Neuronal stem cell (in vitro differentiated cells): ENCODE results near the gene SUPT4H1.
"Not testable (repeated sequence)": the region's sequence is repeated elsewhere in the genome, so short reads cannot be mapped to it uniquely, and the experiment has no call there.

Source experiments
- DNase-seq: peaks from one replicate; pipeline ENCODE4 v3.0.0-alpha.2; 2013; ENCODE audit warnings: low spot score
- H2AFZ ChIP-seq: one replicate; pipeline ENCODE4 v1.6.1; 2013; ENCODE audit warnings: mild to moderate bottlenecking, low read length, inconsistent platforms
- H2AK5ac ChIP-seq: 2 replicates; pipeline ENCODE4 v1.6.1; 2013; ENCODE audit warnings: low read depth, mild to moderate bottlenecking, inconsistent platforms, low read length, moderate library complexity, mixed read lengths
- H2BK120ac ChIP-seq: 2 replicates; pipeline ENCODE4 v1.6.1; 2013; ENCODE audit warnings: low read depth, mild to moderate bottlenecking, inconsistent platforms, low read length, moderate library complexity, mixed read lengths
- H2BK12ac ChIP-seq: one replicate; pipeline ENCODE4 v1.6.1; 2013; ENCODE audit warnings: low read length, inconsistent platforms
- H2BK15ac ChIP-seq: 2 replicates; pipeline ENCODE4 v1.6.1; 2013; ENCODE audit warnings: mild to moderate bottlenecking, low read length, inconsistent platforms, mixed read lengths
- H2BK5ac ChIP-seq: one replicate; pipeline ENCODE4 v1.6.1; 2013; ENCODE audit warnings: inconsistent platforms, mild to moderate bottlenecking, low read length, moderate library complexity
- H3K14ac ChIP-seq: one replicate; pipeline ENCODE4 v1.6.1; 2013; ENCODE audit warnings: low read length, inconsistent platforms
- H3K18ac ChIP-seq: 2 replicates; pipeline ENCODE4 v1.6.1; 2013; ENCODE audit warnings: low read length, inconsistent platforms
- H3K23ac ChIP-seq: 2 replicates; pipeline ENCODE4 v1.6.1; 2013; ENCODE audit warnings: low read depth, mild to moderate bottlenecking, mixed read lengths, low read length, inconsistent platforms; ENCODE audit not compliant: poor library complexity
- H3K27ac ChIP-seq: replicated peaks from 3 replicates; pipeline ENCODE4 v1.5.1; 2013; ENCODE audit warnings: low read length, inconsistent platforms
- H3K27me3 ChIP-seq, 3 experiments: 2 replicates each; pipeline ENCODE4 v1.6.1; 2013; ENCODE audit warnings: low read length in 3 of 3, mild to moderate bottlenecking in 2 of 3, inconsistent platforms in 1 of 3, low read depth in 1 of 3, mixed read lengths in 1 of 3, moderate library complexity in 1 of 3; ENCODE audit not compliant: control insufficient read depth in 3 of 3, insufficient read depth in 3 of 3
- H3K36me3 ChIP-seq, 2 donors: replicated peaks in 1 of 2; 2 replicates each; pipeline ENCODE4 v1.6.1; 2013; ENCODE audit warnings: low read length in 2 of 2; ENCODE audit not compliant: control insufficient read depth in 2 of 2, insufficient read depth in 2 of 2
- H3K4ac ChIP-seq: 2 replicates; pipeline ENCODE4 v1.6.1; 2013; ENCODE audit warnings: inconsistent platforms, mild to moderate bottlenecking, low read length, moderate library complexity
- H3K4me1 ChIP-seq, 2 donors: 1 replicate in 1 of 2; 2 replicates in 1 of 2; pipeline ENCODE4 v1.6.1; 2013; ENCODE audit warnings: low read length in 2 of 2, low read depth in 1 of 2; ENCODE audit not compliant: control insufficient read depth in 2 of 2, insufficient read depth in 1 of 2
- H3K4me2 ChIP-seq: one replicate; pipeline ENCODE4 v1.6.1; 2013; ENCODE audit warnings: mild to moderate bottlenecking, low read length, inconsistent platforms; ENCODE audit not compliant: insufficient read depth, poor library complexity, severe bottlenecking
- H3K4me3 ChIP-seq, 2 donors: 2 replicates each; pipeline ENCODE4 v1.5.1; 2013; ENCODE audit warnings: low read length in 2 of 2, mild to moderate bottlenecking in 2 of 2, inconsistent platforms in 1 of 2, moderate library complexity in 1 of 2
- H3K79me1 ChIP-seq: one replicate; pipeline ENCODE4 v1.6.1; 2013; ENCODE audit warnings: low read depth, mild to moderate bottlenecking, inconsistent platforms, low read length, moderate library complexity
- H3K9ac ChIP-seq: one replicate; pipeline ENCODE4 v1.6.1; 2013; ENCODE audit warnings: mild to moderate bottlenecking, low read depth, low read length, inconsistent platforms; ENCODE audit not compliant: poor library complexity
- H3K9me3 ChIP-seq, 2 donors: replicated peaks in 1 of 2; 2 replicates each; pipeline versions ENCODE3 to v1.6.1; 2013; ENCODE audit warnings: low read length in 2 of 2, mild to moderate bottlenecking in 2 of 2, inconsistent platforms in 1 of 2, low read depth in 1 of 2, mixed read lengths in 1 of 2, moderate library complexity in 1 of 2; ENCODE audit not compliant: control insufficient read depth in 2 of 2, insufficient read depth in 1 of 2
- H4K8ac ChIP-seq: one replicate; pipeline ENCODE4 v1.6.1; 2013; ENCODE audit warnings: low read depth, mild to moderate bottlenecking, inconsistent platforms, low read length, moderate library complexity
- H4K91ac ChIP-seq: one replicate; pipeline ENCODE4 v1.6.1; 2013; ENCODE audit warnings: low read length, low read depth, mild to moderate bottlenecking, inconsistent platforms; ENCODE audit not compliant: poor library complexity
- WGBS, 2 donors: extraction: QIAGEN DNeasy Blood & Tissue Kit; methylation state at CpG; one replicate each; pipeline ENCODE4 v1.1.7; 2013; ENCODE audit warnings: missing lambda C conversion rate in 2 of 2, mixed read lengths in 1 of 2; ENCODE audit not compliant: insufficient read length in 2 of 2, insufficient replicate concordance in 1 of 2; ENCODE audit errors: extremely low coverage in 2 of 2; 5-methylcytosine and 5-hydroxymethylcytosine counted together

SUPT4H1 gene

DNA sequence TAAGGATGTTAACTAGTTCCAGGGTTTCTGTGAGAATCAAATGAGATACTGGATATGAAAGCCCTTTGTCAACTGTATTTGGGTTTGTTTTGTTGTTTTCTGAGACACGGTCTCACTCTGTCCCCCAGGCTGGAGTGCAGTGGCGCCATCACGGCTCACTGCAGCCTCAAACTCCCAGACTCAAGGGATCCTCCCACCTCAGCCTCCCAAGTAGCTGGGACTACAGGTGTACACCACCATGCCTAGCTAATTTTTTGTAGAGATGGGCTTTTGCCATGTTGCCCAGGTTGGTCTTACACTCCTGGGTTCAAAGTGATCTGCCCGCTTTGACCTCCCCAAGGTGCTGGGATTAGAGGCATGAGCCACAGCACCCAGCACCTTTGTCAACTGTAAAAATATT lies 8.9 kb downstream of the SUPT4H1 start:
- no peak overlapping the region for H3K9ac ChIP-seq
- H3K79me1 ChIP-seq = no peaks in the 10 kb centered on the region
- no peak overlapping the region for H3K4me2 ChIP-seq
- no peak overlapping the region for H3K4ac ChIP-seq
- H2AFZ ChIP-seq = no peak overlapping the region
- H2BK15ac ChIP-seq = no peak overlapping the region
- H3K18ac ChIP-seq = no peak overlapping the region
- H3K27me3 ChIP-seq = no peaks in the 10 kb centered on the region
- H2BK120ac ChIP-seq = no peak overlapping the region
- no CpG with 5 or more reads among the region's 4 CpGs for WGBS, 2 donors
- no peak overlapping the region for H4K91ac ChIP-seq
- H3K14ac ChIP-seq = no peak overlapping the region
- DNase-seq = no peak
- no peak overlapping the region for H3K23ac ChIP-seq
- no peak overlapping the region for H2BK5ac ChIP-seq
- H3K36me3 ChIP-seq = peaks cover 34 to 47% of the 10 kb centered on the region in 2 donors
- no peak overlapping the region for H2AK5ac ChIP-seq
- peaks cover 0 to 2% of the 10 kb centered on the region in 2 donors for H3K9me3 ChIP-seq
- H2BK12ac ChIP-seq = no peak overlapping the region
- H3K27ac ChIP-seq = no peak overlapping the region
- H4K8ac ChIP-seq = no peak overlapping the region
- H3K4me3 ChIP-seq = no peak overlapping the region
- H3K4me1 ChIP-seq = peaks cover 3 to 8% of the 10 kb centered on the region in 2 donors

DNA sequence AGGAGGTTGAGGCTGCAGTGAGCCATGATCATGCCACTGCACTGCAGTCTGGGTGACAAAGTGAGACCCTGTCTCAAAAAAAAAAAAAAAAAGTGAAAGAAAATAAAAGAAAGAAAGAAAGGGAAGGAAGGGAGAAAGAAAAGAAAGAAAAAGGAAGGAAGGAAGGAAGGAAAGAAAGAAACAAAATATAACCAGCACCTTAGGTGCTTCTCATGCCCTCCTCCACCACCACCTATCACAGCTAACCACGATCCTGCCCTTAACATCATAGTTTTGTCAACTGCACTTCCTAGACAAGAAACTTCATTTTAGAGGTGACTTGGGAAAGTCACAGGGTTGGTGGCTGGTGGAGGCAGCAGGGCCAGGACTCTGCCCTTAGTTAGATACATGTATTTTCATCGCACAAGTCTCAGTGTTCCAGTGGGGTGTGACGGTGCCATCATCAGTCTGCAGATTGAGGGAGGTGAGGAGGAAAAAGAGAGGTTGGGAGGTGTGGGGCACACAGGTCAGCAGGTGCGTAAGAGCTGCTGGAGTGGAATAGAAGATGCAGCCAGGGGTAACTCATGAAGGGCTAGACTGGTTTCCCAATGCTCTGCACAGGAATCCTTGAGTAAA lies 10.0 kb downstream of the SUPT4H1 start:
- Histone ChIP-seq H3K4me1 (peaks cover 8 to 17% of the 10 kb centered on the region in 2 donors), H4K8ac (no peak overlapping the region)

DNA sequence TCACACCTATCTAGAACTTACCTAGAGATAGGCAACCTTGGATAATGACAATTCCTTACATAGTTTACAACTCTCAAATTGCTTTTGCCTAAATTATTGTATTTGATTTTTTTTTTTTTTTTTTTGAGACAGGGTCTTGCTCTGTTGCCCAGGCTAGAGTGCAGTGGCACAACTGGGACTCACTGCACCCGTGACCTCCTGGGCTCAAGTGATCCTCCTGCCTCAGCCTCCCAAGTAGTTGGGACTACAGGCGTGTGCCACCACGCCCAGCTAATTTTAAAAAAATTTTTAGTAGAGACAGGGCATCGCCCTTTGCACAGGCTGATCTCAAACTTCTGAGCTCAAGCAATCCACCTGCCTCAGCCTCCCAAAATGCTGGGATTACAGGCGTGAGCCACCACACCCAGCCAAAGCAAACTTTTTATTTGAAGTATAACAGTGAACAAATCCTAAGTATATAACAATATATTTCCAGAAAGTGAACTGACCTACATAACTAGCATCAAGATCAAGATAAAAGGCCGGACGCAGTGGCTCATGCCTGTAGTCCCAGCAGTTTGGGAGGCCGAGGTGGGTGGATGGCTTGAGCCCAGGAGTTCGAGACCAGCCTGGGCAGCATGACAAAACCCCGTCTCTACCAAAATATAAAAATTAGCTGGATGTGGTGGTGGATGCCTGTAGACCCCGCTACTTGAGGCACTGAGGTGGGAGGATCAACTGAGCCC lies 10.7 kb downstream of the SUPT4H1 start:
- H2BK12ac ChIP-seq, H3K9me3 ChIP-seq, H4K91ac ChIP-seq, H3K4me3 ChIP-seq, H2BK5ac ChIP-seq, H2AFZ ChIP-seq, H3K4me2 ChIP-seq, H2AK5ac ChIP-seq, H3K27ac ChIP-seq, H3K27me3 ChIP-seq, H2BK120ac ChIP-seq, H2BK15ac ChIP-seq, H3K79me1 ChIP-seq, H3K23ac ChIP-seq, H3K4ac ChIP-seq, H3K14ac ChIP-seq, H3K18ac ChIP-seq, DNase-seq, H4K8ac ChIP-seq, H3K9ac ChIP-seq: not testable (repeated sequence)
- peaks cover 24 to 29% of the 10 kb centered on the region in 2 donors for H3K36me3 ChIP-seq
- H3K4me1 ChIP-seq = peaks cover 8 to 17% of the 10 kb centered on the region in 2 donors
- WGBS, 2 donors = no CpG with 5 or more reads among the region's 11 CpGs

More for the DNA sequence above, 10.0 kb downstream of the SUPT4H1 start:
- H3K14ac ChIP-seq = no peak overlapping the region
- no peak overlapping the region for H4K91ac ChIP-seq
- peaks cover 25 to 36% of the 10 kb centered on the region in 2 donors for H3K36me3 ChIP-seq
- H2AK5ac ChIP-seq = no peak overlapping the region
- H2BK15ac ChIP-seq = no peak overlapping the region
- no peak overlapping the region for H3K23ac ChIP-seq
- H2BK5ac ChIP-seq = no peak overlapping the region
- no peaks in the 10 kb centered on the region for H3K79me1 ChIP-seq
- no peak for DNase-seq
- no peak overlapping the region for H2AFZ ChIP-seq
- no peak overlapping the region for H3K9ac ChIP-seq
- no peak overlapping the region for H3K27ac ChIP-seq
- no peak overlapping the region for H3K4ac ChIP-seq
- H3K9me3 ChIP-seq = peaks cover 0 to 2% of the 10 kb centered on the region in 2 donors
- WGBS, 2 donors = no CpG with 5 or more reads among the region's 4 CpGs
- H2BK12ac ChIP-seq = no peak overlapping the region
- H3K27me3 ChIP-seq = no peaks in the 10 kb centered on the region
- H3K18ac ChIP-seq = no peak overlapping the region
- H3K4me3 ChIP-seq = no peak overlapping the region
- no peak overlapping the region for H3K4me2 ChIP-seq
- H2BK120ac ChIP-seq = no peak overlapping the region

DNA sequence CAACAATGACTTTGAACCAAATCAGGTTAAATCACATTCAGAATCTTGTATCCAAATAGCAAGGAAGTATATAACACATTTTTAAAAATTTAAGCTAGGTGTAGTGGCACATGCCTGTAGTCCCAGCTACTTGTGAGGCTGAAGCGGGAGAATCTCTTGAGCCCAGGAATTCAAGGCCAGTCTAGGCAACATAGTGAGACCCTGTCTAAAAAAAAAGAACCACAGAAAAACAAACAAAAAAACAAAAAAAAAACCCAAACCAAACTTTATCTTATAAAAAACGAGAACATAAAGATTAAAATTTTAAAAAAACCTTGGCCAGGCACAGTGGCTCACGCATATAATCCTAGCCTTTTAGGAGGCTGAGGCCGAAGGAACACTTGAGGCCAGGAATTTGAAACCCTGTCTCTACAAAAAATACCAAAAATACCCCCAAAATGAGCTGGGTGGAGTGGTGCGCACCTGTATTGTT lies 11.6 kb downstream of the SUPT4H1 start:
- Histone ChIP-seq H3K4ac (no peak overlapping the region), H2BK120ac (no peak overlapping the region), H3K4me3 (no peak overlapping the region), H3K4me1 (peaks cover 8 to 17% of the 10 kb centered on the region in 2 donors), H4K8ac (no peak overlapping the region), H4K91ac (no peak overlapping the region), H2AFZ (peak overlapping the region; percentile 66), H3K9ac (no peak overlapping the region), H3K36me3 (peaks cover 17 to 20% of the 10 kb centered on the region in 2 donors), H3K79me1 (no peaks in the 10 kb centered on the region), H3K23ac (no peak overlapping the region), H3K27me3 (no peaks in the 10 kb centered on the region), H2AK5ac (no peak overlapping the region), H3K14ac (no peak overlapping the region), H2BK15ac (no peak overlapping the region), H2BK12ac (no peak overlapping the region), H3K9me3 (peaks cover 0 to 2% of the 10 kb centered on the region in 2 donors), H3K4me2 (no peak overlapping the region), H2BK5ac (no peak overlapping the region), H3K18ac (no peak overlapping the region), H3K27ac (no peak overlapping the region)
- 100% methylated on average over 1 of the region's 5 CpGs for WGBS, 2 donors
- DNase-seq = no peak
